Measurements from ENCODE around the gene ZNF197.

DNA sequence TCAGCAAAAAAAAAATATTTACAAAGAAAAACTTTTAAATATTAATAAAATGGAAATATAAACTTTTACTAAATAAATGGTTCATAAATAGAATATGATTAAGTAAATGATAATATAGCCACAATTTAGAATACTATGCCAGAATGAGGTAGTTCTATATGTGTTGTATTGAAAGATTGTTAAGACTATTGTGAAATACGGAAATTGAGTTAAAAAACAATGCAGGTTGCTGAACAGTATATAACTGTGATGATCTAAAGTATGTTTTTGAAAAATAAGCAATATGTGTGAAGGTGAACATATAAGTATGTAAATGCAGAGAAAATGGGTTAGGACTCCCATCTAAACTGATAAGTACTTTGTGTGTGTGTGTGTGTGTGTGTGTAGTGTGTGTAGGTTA lies 24.9 kb downstream of the ZNF197 start:
- no peak for TF ChIP-seq POLR2A (IDR thresholded peaks at IDR 0.05)
- TF ChIP-seq, protein P1, sequence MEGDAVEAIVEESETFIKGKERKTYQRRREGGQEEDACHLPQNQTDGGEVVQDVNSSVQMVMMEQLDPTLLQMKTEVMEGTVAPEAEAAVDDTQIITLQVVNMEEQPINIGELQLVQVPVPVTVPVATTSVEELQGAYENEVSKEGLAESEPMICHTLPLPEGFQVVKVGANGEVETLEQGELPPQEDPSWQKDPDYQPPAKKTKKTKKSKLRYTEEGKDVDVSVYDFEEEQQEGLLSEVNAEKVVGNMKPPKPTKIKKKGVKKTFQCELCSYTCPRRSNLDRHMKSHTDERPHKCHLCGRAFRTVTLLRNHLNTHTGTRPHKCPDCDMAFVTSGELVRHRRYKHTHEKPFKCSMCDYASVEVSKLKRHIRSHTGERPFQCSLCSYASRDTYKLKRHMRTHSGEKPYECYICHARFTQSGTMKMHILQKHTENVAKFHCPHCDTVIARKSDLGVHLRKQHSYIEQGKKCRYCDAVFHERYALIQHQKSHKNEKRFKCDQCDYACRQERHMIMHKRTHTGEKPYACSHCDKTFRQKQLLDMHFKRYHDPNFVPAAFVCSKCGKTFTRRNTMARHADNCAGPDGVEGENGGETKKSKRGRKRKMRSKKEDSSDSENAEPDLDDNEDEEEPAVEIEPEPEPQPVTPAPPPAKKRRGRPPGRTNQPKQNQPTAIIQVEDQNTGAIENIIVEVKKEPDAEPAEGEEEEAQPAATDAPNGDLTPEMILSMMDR (IDR thresholded peaks at IDR 0.05), result no peak

Measured in lower leg skin (tissue), 3 donors.